ENCODE results near the gene PRCC. TPM values are rescaled to one million over a fixed set of nuclear protein-coding genes. Genes with fewer than 3 reads are reported as not detected.

The PRCC gene
- total RNA-seq, 1 donor from 2014 or later: 110 TPM

DNA sequence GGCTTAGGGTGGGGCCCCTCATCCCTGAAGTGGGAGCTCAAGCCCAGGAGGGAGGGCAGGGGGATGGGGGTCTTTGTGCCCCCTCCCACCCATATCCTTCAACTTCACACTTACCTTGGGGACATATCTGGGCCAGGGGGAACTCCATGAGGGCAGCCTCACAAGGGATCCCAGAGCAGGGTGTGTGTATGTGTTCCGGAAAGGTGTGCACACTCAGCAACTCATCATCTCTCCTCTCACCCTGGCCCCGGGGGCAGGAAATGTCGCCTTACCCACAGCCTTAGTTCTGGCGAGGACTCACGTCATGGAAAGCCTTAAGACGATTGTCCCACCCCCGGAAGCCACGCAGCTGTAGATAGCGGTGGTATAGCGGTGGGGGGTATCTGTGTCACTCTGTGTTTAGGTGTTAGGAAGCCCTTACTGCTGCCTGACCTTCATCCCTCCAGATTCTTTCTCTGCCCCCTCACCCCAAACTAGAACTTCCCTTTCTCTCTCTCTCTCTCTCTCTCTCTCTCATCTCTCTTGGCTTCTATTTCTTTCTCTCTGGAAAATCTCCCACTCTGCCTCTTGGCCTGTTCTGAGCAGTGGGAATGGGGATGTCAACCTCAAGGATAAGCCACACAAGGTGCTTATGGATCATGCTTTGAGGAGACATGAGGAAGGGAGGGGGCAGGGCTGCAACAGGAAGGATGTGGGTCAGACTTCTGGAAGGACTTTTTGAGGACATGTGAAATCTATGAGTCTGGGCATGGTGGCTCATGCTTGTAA is 49.4 kb downstream of the PRCC start, which contains the start of gene SH2D2A:
TSS of gene SH2D2A (minus strand) at position 288 of the 768 bp plus-strand sequence. CDS start at position 148, 140 bp downstream.
- no peaks in the 10 kb centered on the region for H3K27me3 Mint-ChIP-seq (ENCODE audit: low read depth)
- peaks cover 54% of the 10 kb centered on the region for H3K36me3 Mint-ChIP-seq (ENCODE audit: low read depth)

DNA sequence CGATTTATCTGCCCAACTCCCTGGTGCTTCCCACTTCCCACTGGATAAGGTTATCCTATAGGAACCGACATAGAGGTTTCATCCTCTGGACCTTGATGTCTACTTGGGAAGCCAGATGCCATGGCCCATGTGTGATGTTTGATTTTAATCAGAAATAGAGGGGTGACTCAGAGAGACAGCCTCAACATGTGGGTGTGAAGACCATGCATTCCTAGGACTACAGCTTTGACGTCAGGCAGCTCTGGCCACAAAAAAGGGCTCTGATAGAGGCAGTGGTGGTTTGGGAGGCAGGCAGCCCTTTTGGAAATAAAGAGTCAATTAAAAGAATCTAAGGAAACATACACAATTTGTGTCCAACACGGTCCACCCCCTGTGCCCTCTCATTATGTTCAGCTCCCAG is 54.5 kb downstream of the PRCC start:
- DNase-seq (ENCODE audit: low spot score): no peak
- Mint-ChIP-seq H3K9me3 (peaks cover 15% of the 10 kb centered on the region), H3K27ac (peak overlapping the region; percentile 67), H3K4me1 (ENCODE audit: low read depth) (peaks cover 45% of the 10 kb centered on the region), H3K27me3 (ENCODE audit: low read depth) (no peaks in the 10 kb centered on the region), H3K4me3 (ENCODE audit: low read depth) (peak overlapping the region; percentile 9), H3K36me3 (ENCODE audit: low read depth) (peaks cover 4% of the 10 kb centered on the region)
- intact Hi-C loops (cut with micrococcal nuclease): no loop called here

More for the DNA sequence above, 49.4 kb downstream of the PRCC start, which contains the start of gene SH2D2A:
- peaks cover 12% of the 10 kb centered on the region for H3K9me3 Mint-ChIP-seq
- peak within 1 kb of the TSS; percentile 88 for H3K4me3 Mint-ChIP-seq (ENCODE audit: low read depth)
- intact Hi-C loops (cut with micrococcal nuclease): loop anchor here (1.0 to 2.0 kb wide), 4 partner anchors 20 to 88 kb away; partner anchors contain the start of genes ISG20L2, METTL25B and PRCC
- H3K4me1 Mint-ChIP-seq (ENCODE audit: low read depth): peaks cover 48% of the 10 kb centered on the region
- H3K27ac Mint-ChIP-seq: peak within 1 kb of the TSS; percentile 100
- peak; percentile 94 for DNase-seq (ENCODE audit: low spot score)

DNA sequence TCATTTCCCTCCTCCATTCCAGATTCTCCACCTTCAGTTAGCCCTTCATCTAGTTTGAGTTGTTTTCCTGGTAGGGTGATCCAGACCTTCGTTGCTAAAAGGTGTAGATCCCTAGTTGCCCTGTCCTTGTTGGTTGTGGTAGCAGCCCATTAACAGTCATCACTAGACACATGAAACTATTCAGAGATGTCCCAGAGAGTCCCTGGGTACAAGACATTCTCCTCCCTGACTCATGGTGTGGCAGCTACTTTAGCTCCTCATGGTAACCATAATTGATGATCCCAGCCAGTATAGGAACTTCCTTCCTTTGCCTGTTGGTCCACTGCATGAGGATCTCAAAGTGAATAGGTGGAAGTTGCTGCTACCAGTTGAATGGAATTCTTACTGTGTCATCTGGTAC is 55.3 kb downstream of the PRCC start:
- H3K9me3 Mint-ChIP-seq: peaks cover 15% of the 10 kb centered on the region
- H3K27me3 Mint-ChIP-seq (ENCODE audit: low read depth): no peaks in the 10 kb centered on the region
- intact Hi-C loops (cut with micrococcal nuclease): no loop called here
- peak overlapping the region; percentile 88 for H3K27ac Mint-ChIP-seq
- H3K36me3 Mint-ChIP-seq (ENCODE audit: low read depth): peaks cover 4% of the 10 kb centered on the region
- no peak for DNase-seq (ENCODE audit: low spot score)
- H3K4me1 Mint-ChIP-seq (ENCODE audit: low read depth): peaks cover 42% of the 10 kb centered on the region
- H3K4me3 Mint-ChIP-seq (ENCODE audit: low read depth): no peak overlapping the region

DNA sequence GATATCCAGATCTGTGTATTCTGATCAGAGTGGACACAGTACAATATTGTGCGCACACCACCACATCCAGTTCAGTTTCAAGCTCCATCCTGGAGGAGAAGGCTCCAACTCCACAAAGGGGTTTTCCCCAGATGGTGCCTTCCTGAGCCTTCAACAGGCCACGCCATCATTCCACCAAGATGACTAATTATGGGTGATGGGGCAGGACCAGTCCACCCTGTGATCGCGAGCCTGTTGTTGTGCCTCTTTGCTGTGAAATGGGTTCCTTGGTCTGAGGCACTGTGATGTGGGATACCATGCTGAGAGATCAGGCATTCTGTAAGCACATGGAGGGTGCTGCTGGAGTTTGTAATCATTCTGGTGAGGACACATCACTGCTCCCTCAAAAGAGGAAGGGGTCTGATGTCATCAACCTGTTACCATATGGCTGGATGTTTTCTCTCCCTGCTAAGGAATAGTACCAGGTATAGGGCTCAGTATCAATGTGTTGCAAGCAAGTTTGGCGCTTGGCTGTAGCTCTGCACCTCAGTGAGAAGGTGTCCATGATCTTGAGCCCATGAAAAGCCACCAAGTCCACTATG is 56.0 kb downstream of the PRCC start:
- peaks cover 15% of the 10 kb centered on the region for H3K9me3 Mint-ChIP-seq
- H3K36me3 Mint-ChIP-seq (ENCODE audit: low read depth): peaks cover 4% of the 10 kb centered on the region
- peaks cover 40% of the 10 kb centered on the region for H3K4me1 Mint-ChIP-seq (ENCODE audit: low read depth)
- H3K4me3 Mint-ChIP-seq (ENCODE audit: low read depth): no peak overlapping the region
- peak overlapping the region; percentile 88 for H3K27ac Mint-ChIP-seq
- DNase-seq (ENCODE audit: low spot score): no peak
- intact Hi-C loops (cut with micrococcal nuclease): no loop called here
- no peaks in the 10 kb centered on the region for H3K27me3 Mint-ChIP-seq (ENCODE audit: low read depth)

DNA sequence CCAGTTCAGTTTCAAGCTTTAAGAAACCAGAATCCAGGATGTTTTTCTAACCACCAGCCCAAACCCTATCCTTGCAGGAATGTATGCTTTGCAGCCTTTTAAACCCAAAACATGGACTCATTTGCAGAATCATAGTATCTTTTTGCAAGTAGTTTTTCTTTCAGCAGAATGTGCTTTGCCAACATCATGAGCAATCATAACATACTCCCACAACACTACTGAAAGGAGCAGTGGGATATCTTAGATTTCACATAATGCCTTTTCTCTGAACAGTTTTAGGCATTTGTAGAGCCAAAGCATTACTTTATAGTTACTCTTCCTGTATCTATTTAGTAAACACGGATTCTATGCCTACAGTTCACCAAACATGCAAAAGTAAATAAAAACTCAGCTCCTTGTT is 59.3 kb downstream of the PRCC start:
- no peak overlapping the region for H3K27ac Mint-ChIP-seq
- DNase-seq (ENCODE audit: low spot score): no peak
- peaks cover 3% of the 10 kb centered on the region for H3K9me3 Mint-ChIP-seq
- peaks cover 3% of the 10 kb centered on the region for H3K27me3 Mint-ChIP-seq (ENCODE audit: low read depth)
- intact Hi-C loops (cut with micrococcal nuclease): no loop called here
- no peak overlapping the region for H3K4me3 Mint-ChIP-seq (ENCODE audit: low read depth)
- no peaks in the 10 kb centered on the region for H3K36me3 Mint-ChIP-seq (ENCODE audit: low read depth)
- H3K4me1 Mint-ChIP-seq (ENCODE audit: low read depth): peaks cover 26% of the 10 kb centered on the region

DNA sequence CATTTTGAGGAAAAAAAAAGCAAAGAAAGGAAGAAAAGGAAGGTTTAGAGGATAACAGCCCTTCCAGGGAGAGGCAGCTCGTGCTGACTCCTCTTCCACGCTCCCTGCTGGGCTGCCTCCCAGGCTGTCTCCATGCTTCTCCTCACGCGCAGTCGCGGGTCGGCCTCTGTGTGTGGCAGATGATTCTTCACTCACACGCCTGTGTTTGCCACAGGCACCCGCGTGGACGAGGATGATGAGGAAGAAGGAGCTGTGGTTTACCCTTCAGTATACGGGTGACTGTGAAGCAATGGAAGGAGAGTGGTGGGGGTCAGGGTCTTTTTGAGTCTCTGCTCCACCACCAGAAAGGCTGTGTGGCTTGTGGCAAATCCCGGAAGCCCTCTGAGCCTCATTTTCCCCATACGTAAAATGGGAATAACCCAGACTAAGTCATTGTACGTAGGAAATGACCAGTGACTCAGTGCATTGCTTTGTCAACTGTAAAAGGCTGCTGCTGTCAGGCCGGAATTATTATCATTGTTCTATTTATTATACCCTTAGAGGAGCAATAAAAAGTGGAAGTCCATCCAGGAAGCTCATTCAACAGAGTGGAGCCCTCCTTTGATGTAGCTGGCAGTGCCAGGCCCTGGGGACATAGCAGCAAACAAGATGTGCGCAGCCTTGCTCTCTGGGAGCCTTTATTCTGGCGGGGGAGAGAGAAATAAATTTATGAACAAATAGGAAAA is 61.2 kb downstream of the PRCC start:
- DNase-seq (ENCODE audit: low spot score): no peak
- H3K4me3 Mint-ChIP-seq (ENCODE audit: low read depth): no peak overlapping the region
- H3K9me3 Mint-ChIP-seq: no peaks in the 10 kb centered on the region
- H3K4me1 Mint-ChIP-seq (ENCODE audit: low read depth): peaks cover 15% of the 10 kb centered on the region
- H3K27ac Mint-ChIP-seq: no peak overlapping the region
- intact Hi-C loops (cut with micrococcal nuclease): no loop called here
- H3K36me3 Mint-ChIP-seq (ENCODE audit: low read depth): no peaks in the 10 kb centered on the region
- peaks cover 3% of the 10 kb centered on the region for H3K27me3 Mint-ChIP-seq (ENCODE audit: low read depth)

DNA sequence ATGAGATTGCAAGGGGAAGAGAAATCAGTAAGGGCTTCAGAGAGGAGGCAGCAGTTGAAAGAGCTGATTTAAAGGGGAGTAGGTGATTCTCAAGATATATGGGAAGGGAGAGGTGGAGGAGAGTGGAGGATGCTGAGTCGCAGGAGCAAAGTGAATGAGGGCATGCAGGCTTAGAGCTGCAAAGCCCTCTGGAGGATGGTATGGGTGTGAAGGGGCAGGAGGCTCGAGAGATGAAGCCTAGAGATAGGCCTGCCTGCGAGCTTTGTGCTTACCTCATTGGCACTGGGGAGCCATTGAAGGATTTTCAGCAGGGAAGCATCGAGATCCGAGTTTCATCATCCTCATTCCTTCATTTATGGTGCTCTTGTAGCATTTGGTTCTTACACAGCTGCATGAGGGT is 65.1 kb downstream of the PRCC start:
- H3K27ac Mint-ChIP-seq: peak overlapping the region; percentile 1
- intact Hi-C loops (cut with micrococcal nuclease): no loop called here
- no peak overlapping the region for H3K4me3 Mint-ChIP-seq (ENCODE audit: low read depth)
- H3K4me1 Mint-ChIP-seq (ENCODE audit: low read depth): peaks cover 49% of the 10 kb centered on the region
- H3K27me3 Mint-ChIP-seq (ENCODE audit: low read depth): peaks cover 3% of the 10 kb centered on the region
- H3K36me3 Mint-ChIP-seq (ENCODE audit: low read depth): no peaks in the 10 kb centered on the region
- no peaks in the 10 kb centered on the region for H3K9me3 Mint-ChIP-seq
- DNase-seq (ENCODE audit: low spot score): no peak

DNA sequence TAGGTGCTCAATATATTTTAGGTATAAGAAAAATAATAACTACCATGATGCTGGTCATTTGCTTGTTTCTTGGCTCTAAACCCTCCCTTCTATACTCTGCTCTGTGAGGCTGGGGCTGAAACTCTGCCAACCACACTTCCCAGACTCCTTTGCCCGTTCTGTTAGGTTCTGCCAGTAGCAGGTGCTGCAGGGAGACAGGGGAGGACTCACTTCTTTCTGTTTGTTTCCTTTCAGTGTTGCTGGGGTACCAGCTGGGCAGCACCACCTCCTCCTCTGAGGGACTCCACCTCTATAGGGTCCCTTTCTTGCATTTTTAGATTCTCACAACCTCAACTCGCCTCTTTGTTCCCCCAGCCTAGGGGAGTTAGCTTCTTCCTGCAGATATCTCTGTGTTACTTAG is 66.3 kb downstream of the PRCC start:
- peaks cover 3% of the 10 kb centered on the region for H3K27me3 Mint-ChIP-seq (ENCODE audit: low read depth)
- no peaks in the 10 kb centered on the region for H3K36me3 Mint-ChIP-seq (ENCODE audit: low read depth)
- H3K27ac Mint-ChIP-seq: peak overlapping the region; percentile 50
- H3K4me3 Mint-ChIP-seq (ENCODE audit: low read depth): no peak overlapping the region
- no peak for DNase-seq (ENCODE audit: low spot score)
- peaks cover 51% of the 10 kb centered on the region for H3K4me1 Mint-ChIP-seq (ENCODE audit: low read depth)
- H3K9me3 Mint-ChIP-seq: no peaks in the 10 kb centered on the region
- intact Hi-C loops (cut with micrococcal nuclease): loop anchor here (2.0 kb wide), 1 partner anchor 15 kb away; no protein-coding TSS in a partner anchor

DNA sequence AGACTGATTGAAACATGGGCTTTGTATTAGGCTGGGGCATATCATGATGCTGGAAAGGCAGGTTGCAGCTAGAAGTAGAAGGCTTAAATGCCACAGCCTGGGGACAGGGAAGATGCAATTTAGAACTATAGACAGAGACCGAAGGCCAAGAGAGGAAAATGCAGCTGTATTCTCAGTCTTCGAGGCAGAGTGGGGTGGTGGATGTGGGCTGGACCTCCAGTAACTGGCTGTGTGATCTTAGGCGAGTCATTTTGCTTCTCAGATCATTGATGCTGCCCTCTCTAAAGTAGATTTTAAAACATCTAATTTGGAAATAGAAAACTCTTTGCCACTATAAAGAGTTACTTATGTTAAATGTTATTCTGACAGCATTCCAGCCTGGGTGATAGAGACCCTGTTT is 67.0 kb downstream of the PRCC start:
- peaks cover 52% of the 10 kb centered on the region for H3K4me1 Mint-ChIP-seq (ENCODE audit: low read depth)
- no peaks in the 10 kb centered on the region for H3K27me3 Mint-ChIP-seq (ENCODE audit: low read depth)
- DNase-seq (ENCODE audit: low spot score): no peak
- no peaks in the 10 kb centered on the region for H3K9me3 Mint-ChIP-seq
- H3K36me3 Mint-ChIP-seq (ENCODE audit: low read depth): no peaks in the 10 kb centered on the region
- H3K27ac Mint-ChIP-seq: peak overlapping the region; percentile 50
- intact Hi-C loops (cut with micrococcal nuclease): loop anchor here (2.0 kb wide), 1 partner anchor 14 kb away; no protein-coding TSS in a partner anchor
- H3K4me3 Mint-ChIP-seq (ENCODE audit: low read depth): peak overlapping the region; percentile 10

DNA sequence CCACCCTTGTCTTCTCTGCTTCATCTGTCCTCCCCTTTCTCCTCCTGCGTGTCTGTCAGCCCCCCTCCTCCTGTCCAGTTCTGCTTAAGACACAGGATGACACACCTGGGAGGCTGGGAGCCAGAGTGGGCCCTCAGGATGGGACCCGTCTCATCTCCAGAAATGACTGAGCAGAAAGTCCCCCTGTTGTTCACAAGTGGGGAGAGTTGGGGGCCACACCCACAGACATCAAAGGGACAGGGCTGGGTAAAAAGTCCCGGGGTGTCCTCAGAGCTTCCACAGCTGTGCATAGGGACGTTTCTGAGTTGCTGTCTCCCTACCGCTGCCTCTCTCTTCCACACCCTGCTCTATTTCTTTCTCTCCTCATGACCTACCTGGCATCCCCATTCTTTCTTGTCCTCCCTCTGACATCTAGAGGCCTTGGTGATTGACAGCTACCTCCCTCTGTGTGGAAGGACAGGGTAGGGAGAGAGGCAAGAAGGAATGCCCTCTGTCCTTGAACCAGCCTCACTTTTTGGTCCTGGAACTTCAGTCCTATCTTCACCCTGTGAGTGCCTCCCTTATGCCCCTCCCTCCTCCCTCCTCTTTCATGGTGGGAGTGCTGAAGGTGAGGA is 68.8 kb downstream of the PRCC start:
- H3K27ac Mint-ChIP-seq: peak overlapping the region; percentile 82
- H3K27me3 Mint-ChIP-seq (ENCODE audit: low read depth): peaks cover 3% of the 10 kb centered on the region
- intact Hi-C loops (cut with micrococcal nuclease): loop anchor here (1.0 to 5.0 kb wide), 2 partner anchors 20 to 34 kb away; partner anchors contain the start of gene SH2D2A
- no peaks in the 10 kb centered on the region for H3K9me3 Mint-ChIP-seq
- peak overlapping the region; percentile 40 for H3K4me3 Mint-ChIP-seq (ENCODE audit: low read depth)
- no peak for DNase-seq (ENCODE audit: low spot score)
- H3K4me1 Mint-ChIP-seq (ENCODE audit: low read depth): peaks cover 55% of the 10 kb centered on the region
- H3K36me3 Mint-ChIP-seq (ENCODE audit: low read depth): no peaks in the 10 kb centered on the region

DNA sequence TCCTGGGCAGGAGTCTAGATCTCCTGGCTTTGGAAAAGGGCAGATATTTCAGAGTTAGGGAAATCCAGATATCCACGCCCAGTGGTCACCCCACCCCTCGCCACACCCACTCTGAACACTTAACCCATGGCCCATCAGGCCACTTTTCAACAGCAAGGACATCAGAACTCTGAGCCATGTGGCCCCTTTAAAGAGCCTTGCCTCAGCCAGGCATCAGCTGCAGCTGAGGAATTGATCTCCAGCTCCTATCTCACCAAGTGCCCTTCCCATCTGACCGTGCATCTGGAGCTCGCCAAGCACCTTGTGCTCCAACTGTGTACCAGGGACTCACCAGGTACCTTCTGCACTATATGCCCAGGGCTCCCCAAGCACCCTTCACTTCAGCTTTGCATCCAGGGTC is 69.6 kb downstream of the PRCC start:
- Mint-ChIP-seq H3K27me3 (ENCODE audit: low read depth) (peaks cover 5% of the 10 kb centered on the region), H3K4me3 (ENCODE audit: low read depth) (no peak overlapping the region), H3K9me3 (no peaks in the 10 kb centered on the region), H3K36me3 (ENCODE audit: low read depth) (no peaks in the 10 kb centered on the region), H3K4me1 (ENCODE audit: low read depth) (peaks cover 55% of the 10 kb centered on the region), H3K27ac (peak overlapping the region; percentile 43)
- intact Hi-C loops (cut with micrococcal nuclease): loop anchor here (1.0 to 5.0 kb wide), 2 partner anchors 21 to 35 kb away; partner anchors contain the start of gene SH2D2A
- no peak for DNase-seq (ENCODE audit: low spot score)

DNA sequence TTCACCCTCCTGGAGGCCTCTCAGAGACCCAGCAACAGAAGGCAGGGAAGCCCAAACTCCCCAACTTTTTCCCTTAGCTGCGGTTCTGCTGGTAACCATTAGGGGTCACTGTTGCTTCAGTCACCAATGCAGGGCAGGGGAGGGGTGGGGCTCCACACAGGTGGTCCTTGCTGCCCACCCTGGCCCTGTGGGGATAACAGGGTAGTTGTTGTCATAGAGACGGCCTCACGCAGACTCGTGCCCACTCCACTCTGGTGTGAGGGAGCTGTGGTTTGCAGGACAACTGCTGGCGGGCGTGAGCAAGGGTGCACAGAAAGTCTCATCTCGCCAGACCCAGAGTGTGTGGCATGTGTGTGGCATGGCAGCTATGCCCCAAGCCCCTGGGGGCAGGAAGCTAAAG is 71.6 kb downstream of the PRCC start:
- no peaks in the 10 kb centered on the region for H3K36me3 Mint-ChIP-seq (ENCODE audit: low read depth)
- H3K4me1 Mint-ChIP-seq (ENCODE audit: low read depth): peaks cover 46% of the 10 kb centered on the region
- DNase-seq (ENCODE audit: low spot score): peak; percentile 36
- peak overlapping the region; percentile 69 for H3K27ac Mint-ChIP-seq
- no peaks in the 10 kb centered on the region for H3K9me3 Mint-ChIP-seq
- H3K4me3 Mint-ChIP-seq (ENCODE audit: low read depth): no peak overlapping the region
- intact Hi-C loops (cut with micrococcal nuclease): loop anchor here (2.0 to 5.0 kb wide), 3 partner anchors 22 to 52 kb away; partner anchors contain the start of gene NTRK1
- peaks cover 23% of the 10 kb centered on the region for H3K27me3 Mint-ChIP-seq (ENCODE audit: low read depth)
